GM10266 (cell line): ENCODE data around the gene PRDM1.

Experiments used
- DNase-seq: peaks from one replicate; pipeline ENCODE4 v3.0.0; 2012; ENCODE audit errors: extremely low spot score
- CTCF ChIP-seq: IDR thresholded peaks from 2 replicates; pipeline ENCODE4 v1.5.1; 2012; ENCODE audit warnings: mild to moderate bottlenecking, low read depth; ENCODE audit not compliant: control insufficient read depth, insufficient read depth; ENCODE audit errors: missing control alignments

PRDM1 gene

GRCh38 chr6:106056746-106057390 is 29.3 kb upstream of the PRDM1 start:
- no peak for DNase-seq
- no peak for TF ChIP-seq CTCF

GRCh38 chr6:106059331-106059730 is 26.8 kb upstream of the PRDM1 start:
- no peak for TF ChIP-seq CTCF
- no peak for DNase-seq

GRCh38 chr6:106060167-106060566 is 26.0 kb upstream of the PRDM1 start:
- no peak for DNase-seq
- TF ChIP-seq CTCF: no peak

GRCh38 chr6:106063448-106063850 is 22.7 kb upstream of the PRDM1 start:
- no peak for TF ChIP-seq CTCF
- no peak for DNase-seq

GRCh38 chr6:106064142-106064541 is 22.0 kb upstream of the PRDM1 start:
- no peak for TF ChIP-seq CTCF
- no peak for DNase-seq

- no peak for DNase-seq
- TF ChIP-seq CTCF: no peak
Observed at GRCh38 chr6:106064756-106065155, 21.4 kb upstream of the PRDM1 start.

GRCh38 chr6:106066989-106067388 is 19.1 kb upstream of the PRDM1 start:
- DNase-seq: no peak
- no peak for TF ChIP-seq CTCF
